Caco-2 (cell line): Measurements from ENCODE around the gene RFNG. TPM values are rescaled to one million over a fixed set of nuclear protein-coding genes. Genes with fewer than 3 reads are reported as not detected.

Experiments used
- BruUV-seq: library from RNA; stranded (reverse); fragments of 400-500 nt; replicated peaks from 2 replicates; lab custom pipeline; 2021; lab: Mats Ljungman, UMichigan
- CTCF ChIA-PET: fragments of 300-600 bp; sonication (Branson Sonifier 250); formaldehyde crosslinking; loops from one replicate; lab custom pipeline; 2022; ENCODE audit warnings: antibody characterized with exemption; lab: Charles Lee
- POLR2A ChIA-PET: fragments of 300-600 bp; sonication (Branson Sonifier 250); formaldehyde crosslinking; loops from one replicate; lab custom pipeline; 2022; ENCODE audit warnings: antibody characterized with exemption; lab: Charles Lee
- DNase-seq, 2 experiments: peaks; one replicate each; pipeline versions ENCODE4 v3.0.0 to v3.0.0-alpha.2; 2020 to 2022
- H3K27me3 ChIP-seq: replicated peaks from 2 replicates; pipeline ENCODE4 v1.6.0; 2011; ENCODE audit warnings: low read length; ENCODE audit not compliant: control insufficient read depth, insufficient read depth
- H3K36me3 ChIP-seq: 2 replicates; pipeline ENCODE4 v1.5.1; 2011; ENCODE audit warnings: low read length; ENCODE audit not compliant: control insufficient read depth, insufficient read depth
- H3K4me1 ChIP-seq: fragments of 250-450 bp; sonication (Bioruptor Pico); 2 replicates; pipeline ENCODE4 v1.5.1; 2020; ENCODE audit warnings: mild to moderate bottlenecking
- H3K4me3 ChIP-seq: 2 replicates; pipeline ENCODE4 v1.5.1; 2011; ENCODE audit warnings: low read depth, mild to moderate bottlenecking, control low read depth, low read length
- H3K9me3 ChIP-seq: fragments of 250-450 bp; sonication (Bioruptor Pico); 2 replicates; pipeline ENCODE4 v1.5.1; 2020; ENCODE audit warnings: mild to moderate bottlenecking, moderate library complexity
- H3K27ac Mint-ChIP-seq: one replicate; pipeline ENCODE4 v1.8.0; 2022; ENCODE audit warnings: mixed read lengths; ENCODE audit not compliant: unreplicated experiment
- H3K27me3 Mint-ChIP-seq: one replicate; pipeline ENCODE4 v1.8.0; 2022; ENCODE audit warnings: mixed read lengths; ENCODE audit not compliant: insufficient read depth, unreplicated experiment
- H3K36me3 Mint-ChIP-seq: one replicate; pipeline ENCODE4 v1.8.0; 2022; ENCODE audit warnings: mild to moderate bottlenecking, mixed read lengths; ENCODE audit not compliant: insufficient read depth, unreplicated experiment
- H3K4me1 Mint-ChIP-seq: one replicate; pipeline ENCODE4 v1.8.0; 2022; ENCODE audit warnings: low read depth, mixed read lengths; ENCODE audit not compliant: unreplicated experiment
- H3K4me3 Mint-ChIP-seq: one replicate; pipeline ENCODE4 v1.8.0; 2022; ENCODE audit warnings: mild to moderate bottlenecking, moderate library complexity, mixed read lengths; ENCODE audit not compliant: unreplicated experiment
- H3K9me3 Mint-ChIP-seq: one replicate; pipeline ENCODE4 v1.8.0; 2022; ENCODE audit warnings: mixed read lengths; ENCODE audit not compliant: unreplicated experiment
- CTCF ChIP-seq, 2 experiments: fragments of 200-600 bp in 1 of 2; IDR thresholded peaks; 1 replicate in 1 of 2; 2 replicates in 1 of 2; pipeline versions ENCODE4 v1.5.1 to v1.8.0; 2011 to 2022; ENCODE audit warnings: antibody characterized with exemption in 1 of 2, control low read depth in 1 of 2, inconsistent platforms in 1 of 2, low read depth in 1 of 2, low read length in 1 of 2, mild to moderate bottlenecking in 1 of 2, moderate library complexity in 1 of 2; ENCODE audit not compliant: insufficient read depth in 1 of 2, severe bottlenecking in 1 of 2, unreplicated experiment in 1 of 2
- intact Hi-C: fragments of 100-400 bp; cut with micrococcal nuclease; formaldehyde crosslinking; loops from one replicate; pipeline ENCODE4 v1.10.0; 2022; ENCODE audit not compliant: unreplicated experiment
- total RNA-seq: library from RNA; stranded (reverse); gene quantifications from 2 replicates; pipeline ENCODE4 v1.2.3, GENCODE V29; 2022

Gene RFNG
- total RNA-seq, 1 experiment from 2014 or later, result 35.5 TPM

GRCh38 chr17:82010575-82011525, 40.8 kb downstream of the RFNG start:
- no TSS peak for BruUV-seq
- Mint-ChIP-seq H3K9me3 (no peaks in the 10 kb centered on the region), H3K36me3 (peaks cover 20% of the 10 kb centered on the region), H3K27me3 (no peaks in the 10 kb centered on the region), H3K4me1 (no peaks in the 10 kb centered on the region), H3K4me3 (no peak overlapping the region), H3K27ac (no peak overlapping the region)
- ChIA-PET CTCF (interaction anchor here (0.6 to 0.7 kb wide), 2 partner anchors 19 to 143 kb away, joined by 3 to 8 read pairs; no protein-coding TSS in a partner anchor), POLR2A (no interaction called here)
- H3K9me3 ChIP-seq, result no peaks in the 10 kb centered on the region
- H3K36me3 ChIP-seq, result no peaks in the 10 kb centered on the region
- intact Hi-C loops, result no loop called here
- no peak for DNase-seq
- no peak overlapping the region for H3K4me3 ChIP-seq
- no peaks in the 10 kb centered on the region for H3K27me3 ChIP-seq
- 0 out of 2 replicates have a peak, but pooled peaks cover 4% of the 10 kb centered on the region for H3K4me1 ChIP-seq
- TF ChIP-seq CTCF (IDR thresholded peaks at IDR 0.05; ENCODE audit: insufficient read depth in 1 of 2, low read depth in 1 of 2, low read length in 1 of 2, severe bottlenecking in 1 of 2, unreplicated experiment in 1 of 2), result no peak

- BruUV-seq, result no TSS peak
- H3K4me3 ChIP-seq, result no peak overlapping the region
- no peak for TF ChIP-seq CTCF (IDR thresholded peaks at IDR 0.05; ENCODE audit: insufficient read depth in 1 of 2, low read depth in 1 of 2, low read length in 1 of 2, severe bottlenecking in 1 of 2, unreplicated experiment in 1 of 2)
- no peaks in the 10 kb centered on the region for H3K27me3 Mint-ChIP-seq
- DNase-seq, result no peak
- intact Hi-C loops, result no loop called here
- H3K27me3 ChIP-seq, result no peaks in the 10 kb centered on the region
- ChIA-PET CTCF (no interaction called here), POLR2A (no interaction called here)
- no peaks in the 10 kb centered on the region for H3K9me3 Mint-ChIP-seq
- no peaks in the 10 kb centered on the region for H3K36me3 ChIP-seq
- H3K4me1 Mint-ChIP-seq, result no peaks in the 10 kb centered on the region
- H3K36me3 Mint-ChIP-seq, result peaks cover 17% of the 10 kb centered on the region
- H3K4me3 Mint-ChIP-seq, result no peak overlapping the region
- H3K9me3 ChIP-seq, result no peaks in the 10 kb centered on the region
- no peak overlapping the region for H3K27ac Mint-ChIP-seq
- H3K4me1 ChIP-seq, result peaks cover 4% of the 10 kb centered on the region; the same call in 1 of the 2 replicates
Measured at GRCh38 chr17:82009413-82009812, 42.2 kb downstream of the RFNG start.

GRCh38 chr17:82008941-82009405, 42.6 kb downstream of the RFNG start:
- Mint-ChIP-seq H3K27ac (no peak overlapping the region), H3K4me1 (no peaks in the 10 kb centered on the region), H3K36me3 (peaks cover 15% of the 10 kb centered on the region), H3K27me3 (no peaks in the 10 kb centered on the region), H3K9me3 (no peaks in the 10 kb centered on the region), H3K4me3 (no peak overlapping the region)
- ChIA-PET CTCF (no interaction called here), POLR2A (no interaction called here)
- TF ChIP-seq CTCF (IDR thresholded peaks at IDR 0.05; ENCODE audit: insufficient read depth in 1 of 2, low read depth in 1 of 2, low read length in 1 of 2, severe bottlenecking in 1 of 2, unreplicated experiment in 1 of 2), result no peak
- no peak for DNase-seq
- no peaks in the 10 kb centered on the region for H3K36me3 ChIP-seq
- H3K4me1 ChIP-seq, result peaks cover 8% of the 10 kb centered on the region; the same call in 1 of the 2 replicates
- no peak overlapping the region for H3K4me3 ChIP-seq
- H3K9me3 ChIP-seq, result no peaks in the 10 kb centered on the region
- intact Hi-C loops, result no loop called here
- BruUV-seq, result no TSS peak
- H3K27me3 ChIP-seq, result no peaks in the 10 kb centered on the region
